ENCODE results near the gene CDH6. TPM values are rescaled to one million over a fixed set of nuclear protein-coding genes. Genes with fewer than 3 reads are reported as not detected.

CDH6 gene
- polyA plus RNA-seq, 1 of the 3 experiments (the other 2 are of a cell fraction) = 1.1 TPM

DNA sequence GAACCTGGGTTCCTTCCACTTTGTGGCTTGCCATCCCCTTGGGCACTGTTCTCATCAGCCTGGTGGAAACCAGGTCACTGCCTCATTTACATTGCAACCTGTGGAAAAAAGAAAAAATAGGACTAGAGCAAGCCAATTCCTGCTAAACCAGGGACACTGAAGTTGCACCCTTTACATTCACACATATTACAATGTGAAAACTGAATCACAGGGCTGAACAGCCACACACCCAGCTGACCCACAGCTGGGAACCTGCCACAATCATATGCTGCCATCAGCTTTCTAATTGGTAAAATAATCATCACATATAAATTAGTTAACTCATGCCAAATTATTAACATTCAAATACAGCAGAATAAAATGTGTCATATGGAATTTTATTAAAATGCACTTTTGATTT lies 94.5 kb downstream of the CDH6 start:
- DNase-seq = no peak
- Histone ChIP-seq H3K4me3 (ENCODE audit: low read depth in 2 of 2, low read length in 1 of 2) (no peak overlapping the region), H3K79me2 (ENCODE audit: insufficient read depth) (no peaks in the 10 kb centered on the region), H2AFZ (ENCODE audit: low read depth) (no peak overlapping the region), H3K9me2 (no peaks in the 10 kb centered on the region; the same call in 1 of the 2 replicates), H3F3A (replicated peaks; ENCODE audit: insufficient read depth) (no peaks in the 10 kb centered on the region), H3K4me2 (no peak overlapping the region), H3K27ac (ENCODE audit: low read depth in 2 of 2, low read length in 1 of 2) (no peak overlapping the region), H3K36me3 (replicated peaks in 1 of 2; ENCODE audit: control insufficient read depth in 1 of 2, insufficient read depth in 2 of 2, low read length in 1 of 2) (no peaks in the 10 kb centered on the region), H3K9me3 (no peaks in the 10 kb centered on the region), H3K4me1 (ENCODE audit: control insufficient read depth in 1 of 2, insufficient read depth in 2 of 2, low read depth in 1 of 2, low read length in 1 of 2) (peaks cover 0 to 8% of the 10 kb centered on the region in 2 experiments; a peak in 1 of 4 replicates), H4K20me1 (ENCODE audit: insufficient read depth) (no peaks in the 10 kb centered on the region), H3K9ac (no peak overlapping the region), H3K27me3 (ENCODE audit: insufficient read depth) (no peaks in the 10 kb centered on the region)
- ChIA-PET CTCF (interaction anchor here (2.5 kb wide), 1 partner anchor 18 kb away, joined by 10 read pairs; no protein-coding TSS in a partner anchor), POLR2A (no interaction called here)
- no peak for TF ChIP-seq GABPA (IDR thresholded peaks at IDR 0.05; ENCODE audit: low read depth)
- TF ChIP-seq, protein P1, sequence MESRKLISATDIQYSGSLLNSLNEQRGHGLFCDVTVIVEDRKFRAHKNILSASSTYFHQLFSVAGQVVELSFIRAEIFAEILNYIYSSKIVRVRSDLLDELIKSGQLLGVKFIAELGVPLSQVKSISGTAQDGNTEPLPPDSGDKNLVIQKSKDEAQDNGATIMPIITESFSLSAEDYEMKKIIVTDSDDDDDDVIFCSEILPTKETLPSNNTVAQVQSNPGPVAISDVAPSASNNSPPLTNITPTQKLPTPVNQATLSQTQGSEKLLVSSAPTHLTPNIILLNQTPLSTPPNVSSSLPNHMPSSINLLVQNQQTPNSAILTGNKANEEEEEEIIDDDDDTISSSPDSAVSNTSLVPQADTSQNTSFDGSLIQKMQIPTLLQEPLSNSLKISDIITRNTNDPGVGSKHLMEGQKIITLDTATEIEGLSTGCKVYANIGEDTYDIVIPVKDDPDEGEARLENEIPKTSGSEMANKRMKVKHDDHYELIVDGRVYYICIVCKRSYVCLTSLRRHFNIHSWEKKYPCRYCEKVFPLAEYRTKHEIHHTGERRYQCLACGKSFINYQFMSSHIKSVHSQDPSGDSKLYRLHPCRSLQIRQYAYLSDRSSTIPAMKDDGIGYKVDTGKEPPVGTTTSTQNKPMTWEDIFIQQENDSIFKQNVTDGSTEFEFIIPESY (IDR thresholded peaks at IDR 0.05; ENCODE audit: borderline replicate concordance, low read depth) = no peak
- TF ChIP-seq, protein P2, sequence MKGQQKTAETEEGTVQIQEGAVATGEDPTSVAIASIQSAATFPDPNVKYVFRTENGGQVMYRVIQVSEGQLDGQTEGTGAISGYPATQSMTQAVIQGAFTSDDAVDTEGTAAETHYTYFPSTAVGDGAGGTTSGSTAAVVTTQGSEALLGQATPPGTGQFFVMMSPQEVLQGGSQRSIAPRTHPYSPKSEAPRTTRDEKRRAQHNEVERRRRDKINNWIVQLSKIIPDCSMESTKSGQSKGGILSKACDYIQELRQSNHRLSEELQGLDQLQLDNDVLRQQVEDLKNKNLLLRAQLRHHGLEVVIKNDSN (IDR thresholded peaks at IDR 0.05; ENCODE audit: borderline replicate concordance, low read depth) = no peak
- TF ChIP-seq MXI1 (IDR thresholded peaks at IDR 0.05; ENCODE audit: low read depth, low read length) = no peak
- TF ChIP-seq FOSL2 (IDR thresholded peaks at IDR 0.05; ENCODE audit: borderline replicate concordance, low read depth) = no peak
- TF ChIP-seq, protein P3, sequence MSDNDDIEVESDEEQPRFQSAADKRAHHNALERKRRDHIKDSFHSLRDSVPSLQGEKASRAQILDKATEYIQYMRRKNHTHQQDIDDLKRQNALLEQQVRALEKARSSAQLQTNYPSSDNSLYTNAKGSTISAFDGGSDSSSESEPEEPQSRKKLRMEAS (IDR thresholded peaks at IDR 0.05; ENCODE audit: low read depth) = no peak

DNA sequence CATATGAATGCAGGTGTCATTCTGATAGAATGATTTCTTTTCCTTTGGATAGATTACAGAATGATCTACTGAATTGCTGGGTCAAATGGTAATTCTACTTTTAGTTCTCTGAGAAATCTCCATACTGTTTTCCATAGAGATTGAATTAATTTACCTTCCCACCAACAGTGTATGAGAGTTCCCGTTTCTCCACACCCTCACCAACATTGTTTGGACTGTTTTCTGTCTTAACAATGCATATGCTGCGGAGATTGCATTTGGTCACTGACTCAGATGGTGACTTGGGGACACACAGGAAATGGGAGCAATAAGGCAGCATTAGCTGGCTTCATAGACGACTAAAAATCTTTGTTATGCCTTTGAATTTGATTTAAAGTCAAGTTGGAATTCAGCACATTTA lies 95.9 kb downstream of the CDH6 start:
- ChIA-PET POLR2A (no interaction called here), CTCF (interaction anchor here (1.0 to 2.5 kb wide), 6 partner anchors 11 to 57 kb away, joined by 3 to 10 read pairs (median 4); no protein-coding TSS in a partner anchor)
- H3K9me2 ChIP-seq = no peaks in the 10 kb centered on the region; the same call in 1 of the 2 replicates
- no peaks in the 10 kb centered on the region for H3K36me3 ChIP-seq (replicated peaks in 1 of 2; ENCODE audit: control insufficient read depth in 1 of 2, insufficient read depth in 2 of 2, low read length in 1 of 2)
- H3K4me1 ChIP-seq (ENCODE audit: control insufficient read depth in 1 of 2, insufficient read depth in 2 of 2, low read depth in 1 of 2, low read length in 1 of 2) = peaks cover 0 to 8% of the 10 kb centered on the region in 2 experiments; a peak in 1 of 4 replicates
- no peaks in the 10 kb centered on the region for H3K9me3 ChIP-seq
- TF ChIP-seq RCOR1 (IDR thresholded peaks at IDR 0.05; ENCODE audit: low read length) = no peak
- TF ChIP-seq, protein P4, sequence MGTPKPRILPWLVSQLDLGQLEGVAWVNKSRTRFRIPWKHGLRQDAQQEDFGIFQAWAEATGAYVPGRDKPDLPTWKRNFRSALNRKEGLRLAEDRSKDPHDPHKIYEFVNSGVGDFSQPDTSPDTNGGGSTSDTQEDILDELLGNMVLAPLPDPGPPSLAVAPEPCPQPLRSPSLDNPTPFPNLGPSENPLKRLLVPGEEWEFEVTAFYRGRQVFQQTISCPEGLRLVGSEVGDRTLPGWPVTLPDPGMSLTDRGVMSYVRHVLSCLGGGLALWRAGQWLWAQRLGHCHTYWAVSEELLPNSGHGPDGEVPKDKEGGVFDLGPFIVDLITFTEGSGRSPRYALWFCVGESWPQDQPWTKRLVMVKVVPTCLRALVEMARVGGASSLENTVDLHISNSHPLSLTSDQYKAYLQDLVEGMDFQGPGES (IDR thresholded peaks at IDR 0.05; ENCODE audit: low read depth, low read length) = no peak
- TF ChIP-seq, protein P5, sequence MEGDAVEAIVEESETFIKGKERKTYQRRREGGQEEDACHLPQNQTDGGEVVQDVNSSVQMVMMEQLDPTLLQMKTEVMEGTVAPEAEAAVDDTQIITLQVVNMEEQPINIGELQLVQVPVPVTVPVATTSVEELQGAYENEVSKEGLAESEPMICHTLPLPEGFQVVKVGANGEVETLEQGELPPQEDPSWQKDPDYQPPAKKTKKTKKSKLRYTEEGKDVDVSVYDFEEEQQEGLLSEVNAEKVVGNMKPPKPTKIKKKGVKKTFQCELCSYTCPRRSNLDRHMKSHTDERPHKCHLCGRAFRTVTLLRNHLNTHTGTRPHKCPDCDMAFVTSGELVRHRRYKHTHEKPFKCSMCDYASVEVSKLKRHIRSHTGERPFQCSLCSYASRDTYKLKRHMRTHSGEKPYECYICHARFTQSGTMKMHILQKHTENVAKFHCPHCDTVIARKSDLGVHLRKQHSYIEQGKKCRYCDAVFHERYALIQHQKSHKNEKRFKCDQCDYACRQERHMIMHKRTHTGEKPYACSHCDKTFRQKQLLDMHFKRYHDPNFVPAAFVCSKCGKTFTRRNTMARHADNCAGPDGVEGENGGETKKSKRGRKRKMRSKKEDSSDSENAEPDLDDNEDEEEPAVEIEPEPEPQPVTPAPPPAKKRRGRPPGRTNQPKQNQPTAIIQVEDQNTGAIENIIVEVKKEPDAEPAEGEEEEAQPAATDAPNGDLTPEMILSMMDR (IDR thresholded peaks at IDR 0.05) = no peak
- no peak for TF ChIP-seq YY1 (IDR thresholded peaks at IDR 0.05; ENCODE audit: low read depth)
- TF ChIP-seq ELF1 (IDR thresholded peaks at IDR 0.05) = no peak
- TF ChIP-seq MEF2A (IDR thresholded peaks at IDR 0.05; ENCODE audit: borderline replicate concordance, low read depth) = no peak
- no peak for TF ChIP-seq SIN3A (IDR thresholded peaks at IDR 0.05; ENCODE audit: borderline replicate concordance, low read depth, low read length)
- no peak for TF ChIP-seq TCF12 (IDR thresholded peaks at IDR 0.05)
- TF ChIP-seq, protein P2 (IDR thresholded peaks at IDR 0.05; ENCODE audit: borderline replicate concordance, low read depth) = no peak
- TF ChIP-seq EZH2phosphoT487 (IDR thresholded peaks at IDR 0.05; ENCODE audit: borderline replicate concordance, low read depth) = no peak
- H3K9ac ChIP-seq = no peak overlapping the region
- no peaks in the 10 kb centered on the region for H3F3A ChIP-seq (replicated peaks; ENCODE audit: insufficient read depth)
- 61% methylated on average over 3 of the region's 3 CpGs for WGBS (ENCODE audit: low lambda C conversion rate)
- H3K27ac ChIP-seq (ENCODE audit: low read depth in 2 of 2, low read length in 1 of 2) = no peak overlapping the region
- no peak overlapping the region for H3K4me2 ChIP-seq
- no peak overlapping the region for H3K4me3 ChIP-seq (ENCODE audit: low read depth in 2 of 2, low read length in 1 of 2)
- H3K79me2 ChIP-seq (ENCODE audit: insufficient read depth) = no peaks in the 10 kb centered on the region
- no peaks in the 10 kb centered on the region for H4K20me1 ChIP-seq (ENCODE audit: insufficient read depth)
- no peak for DNase-seq
- H3K27me3 ChIP-seq (ENCODE audit: insufficient read depth) = no peaks in the 10 kb centered on the region
- H2AFZ ChIP-seq (ENCODE audit: low read depth) = no peak overlapping the region
